HepG2 (cell line): ENCODE results near the gene ACSF3. TPM values are rescaled to one million over a fixed set of nuclear protein-coding genes. Genes with fewer than 3 reads are reported as not detected.

ENCODE experiments used
- ATAC-seq: fragments of 200-7000 bp; cut with Tn5 transposase; 3 replicates; pipeline ENCODE4 v1.9.1; 2020; ENCODE audit warnings: mild to moderate bottlenecking, moderate library complexity
- BruUV-seq: library from RNA; stranded (reverse); fragments of 400-500 nt; replicated peaks from 2 replicates; lab custom pipeline; 2021; lab: Mats Ljungman, UMichigan
- CTCF ChIA-PET: fragments of 300-600 bp; formaldehyde crosslinking; extraction: SDS; loops from one replicate; lab custom pipeline; 2021; ENCODE audit warnings: low total read pairs, inconsistent platforms, low intra/inter-chr PET ratio; lab: Yijun Ruan, JAX
- POLR2A ChIA-PET: fragments of 350-600 bp; sonication (Branson Sonifier 250); formaldehyde crosslinking; loops from one replicate; lab custom pipeline; 2020; ENCODE audit warnings: antibody characterized with exemption, inconsistent platforms; lab: Yijun Ruan, JAX
- DNase-seq: peaks from one replicate; pipeline ENCODE4 v3.0.0-alpha.2; 2015; ENCODE audit warnings: low spot score
- FAIRE-seq: peaks from 3 replicates; lab custom pipeline; 2011; peaks lifted over from hg19 to GRCh38; lab: Jason Lieb, UNC
- H2AFZ ChIP-seq: one replicate; pipeline ENCODE4 v1.6.1; 2011; ENCODE audit warnings: low read length, inconsistent platforms
- H3K27ac ChIP-seq: fragments of 300-600 bp; 3 replicates; pipeline ENCODE4 v1.8.0; 2011; ENCODE audit warnings: mixed run types, mild to moderate bottlenecking, mixed read lengths, low read length, inconsistent platforms; ENCODE audit not compliant: insufficient read depth; ENCODE audit errors: extremely low read length
- H3K27me3 ChIP-seq, 2 experiments: fragments of 200-600 bp in 1 of 2; 2 replicates in 1 of 2; 3 replicates in 1 of 2; pipeline versions ENCODE4 v1.6.0 to v1.8.0; 2011; ENCODE audit warnings: low read length in 2 of 2, mild to moderate bottlenecking in 2 of 2, moderate library complexity in 2 of 2, inconsistent platforms in 1 of 2; ENCODE audit not compliant: insufficient read depth in 2 of 2, control insufficient read depth in 1 of 2
- H3K36me3 ChIP-seq, 2 experiments: fragments of 200-600 bp in 1 of 2; replicated peaks in 1 of 2; 2 replicates in 1 of 2; 3 replicates in 1 of 2; pipeline versions ENCODE4 v1.5.1 to v1.8.0; 2011; ENCODE audit warnings: low read length in 2 of 2, inconsistent platforms in 1 of 2; ENCODE audit not compliant: insufficient read depth in 2 of 2, control insufficient read depth in 1 of 2
- H3K4me1 ChIP-seq: 2 replicates; pipeline ENCODE4 v1.5.1; 2012; ENCODE audit warnings: low read length, inconsistent platforms; ENCODE audit not compliant: insufficient read depth
- H3K4me2 ChIP-seq: 2 replicates; pipeline ENCODE4 v1.6.0; 2011; ENCODE audit warnings: low read depth, low read length, inconsistent platforms
- H3K4me3 ChIP-seq, 3 experiments: fragments of 200-600 bp in 1 of 3; sonication (generic), shearing (Covaris generic) in 1 of 3; replicated peaks in 1 of 3; 2 replicates each; pipeline ENCODE4 v1.5.1; 2011 to 2016; ENCODE audit warnings: low read length in 3 of 3, inconsistent platforms in 2 of 3, low read depth in 2 of 3, mild to moderate bottlenecking in 2 of 3, control low read depth in 1 of 3, mixed read lengths in 1 of 3; ENCODE audit not compliant: insufficient read depth in 1 of 3
- H3K79me2 ChIP-seq: one replicate; pipeline ENCODE4 v1.6.1; 2011; ENCODE audit warnings: low read length, inconsistent platforms; ENCODE audit not compliant: insufficient read depth
- H3K9ac ChIP-seq: 2 replicates; pipeline ENCODE4 v1.6.0; 2011; ENCODE audit warnings: mild to moderate bottlenecking, low read depth, low read length, inconsistent platforms; ENCODE audit not compliant: insufficient read depth
- H3K9me3 ChIP-seq: 2 replicates; pipeline ENCODE4 v1.5.1; 2012; ENCODE audit warnings: mild to moderate bottlenecking, low read length
- H4K20me1 ChIP-seq: 2 replicates; pipeline ENCODE4 v1.6.0; 2011; ENCODE audit warnings: inconsistent platforms, mild to moderate bottlenecking, low read length, moderate library complexity; ENCODE audit not compliant: insufficient read depth
- AKAP8 ChIP-seq: sonication (generic); formaldehyde crosslinking; IDR thresholded peaks from 2 replicates; pipeline ENCODE4 v1.5.1; 2020; ENCODE audit warnings: mild to moderate bottlenecking, missing genetic modification reagents
- BORCS8-MEF2B ChIP-seq: sonication (generic); formaldehyde crosslinking; IDR thresholded peaks from 2 replicates; pipeline ENCODE4 v1.8.0; 2022; ENCODE audit warnings: mild to moderate bottlenecking, missing genetic modification reagents
- EEA1 ChIP-seq: sonication (generic); formaldehyde crosslinking; IDR thresholded peaks from 2 replicates; pipeline ENCODE4 v1.5.1; 2020; ENCODE audit warnings: mild to moderate bottlenecking, missing genetic modification reagents, borderline replicate concordance
- GABPB1 ChIP-seq: IDR thresholded peaks from 2 replicates; pipeline ENCODE4 v1.6.1; 2016; ENCODE audit warnings: mild to moderate bottlenecking, missing genetic modification reagents, moderate library complexity, missing compliant biosample characterization
- KLF11 ChIP-seq: IDR thresholded peaks from 2 replicates; pipeline ENCODE4 v1.6.1; 2016; ENCODE audit warnings: missing compliant biosample characterization
- PHF20 ChIP-seq: sonication (generic); formaldehyde crosslinking; IDR thresholded peaks from 2 replicates; pipeline ENCODE4 v1.5.0; 2020; ENCODE audit warnings: mild to moderate bottlenecking, missing genetic modification reagents
- RBM39 ChIP-seq: fragments of 200-400 bp; formaldehyde crosslinking; IDR thresholded peaks from one replicate; pipeline ENCODE4 v1.6.1; 2018; ENCODE audit warnings: antibody characterized with exemption, mild to moderate bottlenecking, low read depth, low read length; ENCODE audit not compliant: poor library complexity, severe bottlenecking
- STAT5B ChIP-seq: sonication (generic); formaldehyde crosslinking; IDR thresholded peaks from 2 replicates; pipeline ENCODE4 v1.4.0; 2020; ENCODE audit warnings: missing genetic modification reagents
- ZC3H4 ChIP-seq: sonication (generic); formaldehyde crosslinking; IDR thresholded peaks from 2 replicates; pipeline ENCODE4 v1.4.0; 2020; ENCODE audit warnings: missing genetic modification reagents, borderline replicate concordance
- ZFP36L1 ChIP-seq: sonication (generic); formaldehyde crosslinking; IDR thresholded peaks from 2 replicates; pipeline ENCODE4 v1.8.0; 2022; ENCODE audit warnings: mild to moderate bottlenecking, missing genetic modification reagents, moderate library complexity
- ZNF567 ChIP-seq: sonication (generic); formaldehyde crosslinking; IDR thresholded peaks from 2 replicates; pipeline ENCODE4 v1.8.1; 2023; ENCODE audit warnings: mild to moderate bottlenecking, missing genetic modification reagents, borderline replicate concordance
- WGBS: methylation state at CpG from one replicate; pipeline ENCODE4 v1.1.6; 2017; ENCODE audit warnings: low lambda C conversion rate; 5-methylcytosine and 5-hydroxymethylcytosine counted together
- in situ Hi-C: cut with HindIII; loops from 2 replicates; pipeline ENCODE4 v1.10.0; 2017; ENCODE audit warnings: low pct_unique_long_range_greater_than_20kb; ENCODE audit not compliant: extremely low pct_ligation_motif_present
- intact Hi-C: fragments of 100-400 bp; cut with micrococcal nuclease; formaldehyde crosslinking; loops from one replicate; pipeline ENCODE4 v1.10.0; 2022; ENCODE audit not compliant: unreplicated experiment
- polyA plus RNA-seq, 8 experiments: library from polyadenylated mRNA; depleted of rRNA in 3 of 8; stranded (reverse) in 7 of 8; unstranded in 1 of 8; fragments of >200 nt; fragmentation: Illumina TruSeq in 4 of 8; extraction: Trizol in 4 of 8; gene quantifications; 2 replicates each; pipeline versions ENCODE4 v1.2.1 to v1.2.3, GENCODE V29; 2011 to 2016; ENCODE audit warnings: low read depth in 4 of 8, missing spikeins in 1 of 8, mixed read lengths in 1 of 8; ENCODE audit not compliant: insufficient read depth in 1 of 8
- total RNA-seq, 5 experiments: library from RNA; depleted of rRNA; stranded (reverse); fragments of >200 nt; fragmentation: Illumina TruSeq; extraction: Trizol; gene quantifications; 2 replicates each; pipeline ENCODE4 v1.2.3, GENCODE V29; 2016; ENCODE audit warnings: low read depth in 1 of 5
- TF ChIP-seq, protein P1 (sequence below): sonication (generic); formaldehyde crosslinking; IDR thresholded peaks from 2 replicates; pipeline ENCODE4 v1.5.0; 2020; ENCODE audit warnings: mild to moderate bottlenecking, missing genetic modification reagents
- TF ChIP-seq, protein P2 (sequence below): sonication (generic); formaldehyde crosslinking; IDR thresholded peaks from 2 replicates; pipeline ENCODE4 v1.5.0; 2020; ENCODE audit warnings: missing genetic modification reagents, mild to moderate bottlenecking, borderline replicate concordance

ACSF3 gene
- total and polyA plus RNA-seq, 2 of the 13 experiments (the other 11 are each of a cell fraction or from before 2014, with no cell fraction given): 14.9 to 30.6 TPM

DNA sequence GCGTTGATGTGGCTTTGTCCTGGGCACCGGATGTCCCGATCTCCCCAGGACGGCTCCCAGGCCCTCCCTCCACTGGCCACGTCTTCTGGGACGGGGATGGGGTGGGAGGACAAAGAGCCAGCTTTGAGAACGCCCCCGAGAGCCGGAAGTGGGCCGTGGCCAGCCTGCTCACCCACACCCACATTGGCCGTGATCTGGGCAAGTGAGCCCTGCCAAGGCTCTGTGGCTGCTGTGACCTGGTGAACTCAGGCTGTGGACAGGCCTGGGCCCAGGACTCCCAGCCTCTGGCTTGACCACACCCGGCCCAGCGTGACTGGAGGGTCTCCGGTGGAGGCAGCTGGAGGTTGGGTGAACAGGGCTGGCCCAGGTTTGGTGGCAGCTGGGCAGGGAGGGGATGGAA is 81.2 kb downstream of the ACSF3 start:
- TF ChIP-seq, protein P1, sequence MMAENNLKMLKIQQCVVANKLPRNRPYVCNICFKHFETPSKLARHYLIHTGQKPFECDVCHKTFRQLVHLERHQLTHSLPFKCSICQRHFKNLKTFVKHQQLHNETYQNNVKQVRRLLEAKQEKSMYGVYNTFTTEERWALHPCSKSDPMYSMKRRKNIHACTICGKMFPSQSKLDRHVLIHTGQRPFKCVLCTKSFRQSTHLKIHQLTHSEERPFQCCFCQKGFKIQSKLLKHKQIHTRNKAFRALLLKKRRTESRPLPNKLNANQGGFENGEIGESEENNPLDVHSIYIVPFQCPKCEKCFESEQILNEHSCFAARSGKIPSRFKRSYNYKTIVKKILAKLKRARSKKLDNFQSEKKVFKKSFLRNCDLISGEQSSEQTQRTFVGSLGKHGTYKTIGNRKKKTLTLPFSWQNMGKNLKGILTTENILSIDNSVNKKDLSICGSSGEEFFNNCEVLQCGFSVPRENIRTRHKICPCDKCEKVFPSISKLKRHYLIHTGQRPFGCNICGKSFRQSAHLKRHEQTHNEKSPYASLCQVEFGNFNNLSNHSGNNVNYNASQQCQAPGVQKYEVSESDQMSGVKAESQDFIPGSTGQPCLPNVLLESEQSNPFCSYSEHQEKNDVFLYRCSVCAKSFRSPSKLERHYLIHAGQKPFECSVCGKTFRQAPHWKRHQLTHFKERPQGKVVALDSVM (CRISPR knock-in tag): no peak
- TF ChIP-seq ZC3H4 (CRISPR knock-in tag) (no peak), GABPB1 (CRISPR knock-in tag) (peak; percentile 42), PHF20 (CRISPR knock-in tag) (no peak), ZNF567 (no peak), EEA1 (CRISPR knock-in tag) (0 out of 2 replicates have a peak, but pooled peaks have one; percentile 6), ZFP36L1 (CRISPR knock-in tag) (no peak), STAT5B (no peak), BORCS8-MEF2B (0 out of 2 replicates have a peak, but pooled peaks have one; percentile 8), AKAP8 (CRISPR knock-in tag) (no peak), KLF11 (no peak), RBM39 (peak; percentile 4)
- TF ChIP-seq, protein P2, sequence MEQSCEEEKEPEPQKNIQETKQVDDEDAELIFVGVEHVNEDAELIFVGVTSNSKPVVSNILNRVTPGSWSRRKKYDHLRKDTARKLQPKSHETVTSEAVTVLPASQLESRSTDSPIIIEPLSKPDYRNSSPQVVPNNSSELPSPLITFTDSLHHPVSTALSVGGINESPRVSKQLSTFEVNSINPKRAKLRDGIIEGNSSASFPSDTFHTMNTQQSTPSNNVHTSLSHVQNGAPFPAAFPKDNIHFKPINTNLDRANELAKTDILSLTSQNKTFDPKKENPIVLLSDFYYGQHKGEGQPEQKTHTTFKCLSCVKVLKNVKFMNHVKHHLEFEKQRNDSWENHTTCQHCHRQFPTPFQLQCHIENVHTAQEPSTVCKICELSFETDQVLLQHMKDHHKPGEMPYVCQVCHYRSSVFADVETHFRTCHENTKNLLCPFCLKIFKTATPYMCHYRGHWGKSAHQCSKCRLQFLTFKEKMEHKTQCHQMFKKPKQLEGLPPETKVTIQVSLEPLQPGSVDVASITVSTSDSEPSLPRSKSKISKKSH (CRISPR knock-in tag): no peak
- Histone ChIP-seq H4K20me1 (peaks cover 13% of the 10 kb centered on the region), H3K27ac (no peak overlapping the region), H3K36me3 (no peaks in the 10 kb centered on the region), H3K4me3 (no peak overlapping the region; a peak in 1 of 6 replicates), H3K4me2 (no peak overlapping the region), H2AFZ (no peak overlapping the region), H3K4me1 (peaks cover 52% of the 10 kb centered on the region), H3K27me3 (peaks cover 73 to 94% of the 10 kb centered on the region in 2 experiments), H3K9me3 (no peaks in the 10 kb centered on the region), H3K79me2 (no peaks in the 10 kb centered on the region), H3K9ac (no peak overlapping the region)
- CTCF ChIA-PET: no interaction called here
- intact Hi-C loops (loop anchor here (5.0 kb wide), 1 partner anchor 42 kb away; the partner anchor contains the start of gene ZNF778), in situ Hi-C loops (no loop called here)
- POLR2A ChIA-PET: interaction anchor here (0.8 to 2.3 kb wide), 4 partner anchors 10 to 43 kb away, joined by 3 to 9 read pairs (median 4); partner anchors contain the start of genes SLC22A31 and ZNF778
- FAIRE-seq (no peak), DNase-seq (no peak), ATAC-seq (no peak)
- 17% methylated on average over 14 of the region's 14 CpGs for WGBS
- BruUV-seq: no TSS peak
